Left ventricle myocardium inferior (tissue), 1 donor: ENCODE measurements around the gene CLSTN2. TPM values are rescaled to one million over a fixed set of nuclear protein-coding genes. Genes with fewer than 3 reads are reported as not detected.

Source experiments
- DNase-seq: peaks from one replicate; pipeline ENCODE4 v3.0.0-alpha.2; 2020
- H3K27ac ChIP-seq: fragments of 200-600 bp; replicated peaks from 2 replicates; pipeline ENCODE4 v1.8.0; 2021
- H3K27me3 ChIP-seq: fragments of 200-600 bp; 2 replicates; pipeline ENCODE4 v1.8.0; 2021; ENCODE audit warnings: low read depth
- H3K36me3 ChIP-seq: fragments of 200-600 bp; 2 replicates; pipeline ENCODE4 v1.8.0; 2021
- H3K4me1 ChIP-seq: fragments of 200-600 bp; 2 replicates; pipeline ENCODE4 v1.8.0; 2021
- H3K4me3 ChIP-seq: fragments of 200-600 bp; 2 replicates; pipeline ENCODE4 v1.8.0; 2021; ENCODE audit warnings: mild to moderate bottlenecking, moderate library complexity
- H3K9me3 ChIP-seq: fragments of 200-600 bp; replicated peaks from 2 replicates; pipeline ENCODE4 v1.8.0; 2021
- intact Hi-C: fragments of 100-400 bp; cut with micrococcal nuclease; formaldehyde crosslinking; loops from one replicate; pipeline ENCODE4 v1.11.0; 2022
- total RNA-seq: library from RNA; stranded (reverse); fragmentation: NEBNext Ultra II Directional; extraction: Animal tissue kit (Norgen Biotek cat#: 25700); gene quantifications from one replicate; pipeline ENCODE4 v1.2.1, GENCODE V29; 2021
- TF ChIP-seq, protein P1 (sequence below): fragments of 200-600 bp; IDR thresholded peaks from 2 replicates; pipeline ENCODE4 v1.8.0; 2021; ENCODE audit warnings: antibody characterized with exemption, mild to moderate bottlenecking, borderline replicate concordance
- donor health status: DM: no; HTN: yes; CAD: no; lungs with severe emphysema.

The CLSTN2 gene
- total RNA-seq, 1 donor from 2014 or later: 7.0 TPM

DNA sequence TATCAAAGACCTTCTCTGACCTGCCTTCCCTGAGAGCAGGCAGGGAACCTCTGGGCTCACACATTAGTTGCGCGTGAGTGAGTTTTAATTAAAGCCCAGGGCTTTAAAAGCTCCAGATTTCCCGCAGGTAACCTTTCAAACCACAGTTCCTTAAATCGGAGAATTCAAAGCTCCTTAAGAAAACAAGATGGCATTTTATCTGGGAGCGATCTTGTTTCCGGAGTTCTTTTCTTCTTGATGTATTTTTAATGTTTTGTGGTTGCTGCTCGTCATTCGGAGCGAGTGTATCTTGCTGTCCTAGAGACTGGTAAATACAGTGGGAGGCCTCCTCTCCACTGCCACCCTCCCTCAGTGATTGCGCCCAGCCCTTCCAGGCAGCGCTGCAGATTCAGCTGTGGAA is 284.3 kb downstream of the CLSTN2 start:
- TF ChIP-seq, protein P1, sequence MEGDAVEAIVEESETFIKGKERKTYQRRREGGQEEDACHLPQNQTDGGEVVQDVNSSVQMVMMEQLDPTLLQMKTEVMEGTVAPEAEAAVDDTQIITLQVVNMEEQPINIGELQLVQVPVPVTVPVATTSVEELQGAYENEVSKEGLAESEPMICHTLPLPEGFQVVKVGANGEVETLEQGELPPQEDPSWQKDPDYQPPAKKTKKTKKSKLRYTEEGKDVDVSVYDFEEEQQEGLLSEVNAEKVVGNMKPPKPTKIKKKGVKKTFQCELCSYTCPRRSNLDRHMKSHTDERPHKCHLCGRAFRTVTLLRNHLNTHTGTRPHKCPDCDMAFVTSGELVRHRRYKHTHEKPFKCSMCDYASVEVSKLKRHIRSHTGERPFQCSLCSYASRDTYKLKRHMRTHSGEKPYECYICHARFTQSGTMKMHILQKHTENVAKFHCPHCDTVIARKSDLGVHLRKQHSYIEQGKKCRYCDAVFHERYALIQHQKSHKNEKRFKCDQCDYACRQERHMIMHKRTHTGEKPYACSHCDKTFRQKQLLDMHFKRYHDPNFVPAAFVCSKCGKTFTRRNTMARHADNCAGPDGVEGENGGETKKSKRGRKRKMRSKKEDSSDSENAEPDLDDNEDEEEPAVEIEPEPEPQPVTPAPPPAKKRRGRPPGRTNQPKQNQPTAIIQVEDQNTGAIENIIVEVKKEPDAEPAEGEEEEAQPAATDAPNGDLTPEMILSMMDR: no peak
- H3K27me3 ChIP-seq: no peaks in the 10 kb centered on the region
- H3K9me3 ChIP-seq: no peaks in the 10 kb centered on the region
- intact Hi-C loops: no loop called here
- no peak for DNase-seq
- no peak overlapping the region for H3K4me3 ChIP-seq
- H3K36me3 ChIP-seq: no peaks in the 10 kb centered on the region
- peaks cover 7% of the 10 kb centered on the region for H3K4me1 ChIP-seq
- H3K27ac ChIP-seq: no peak overlapping the region

GRCh38 chr3:140219923-140220452 is 285.0 kb downstream of the CLSTN2 start:
- Histone ChIP-seq H3K4me3 (no peak overlapping the region), H3K4me1 (peaks cover 7% of the 10 kb centered on the region), H3K9me3 (no peaks in the 10 kb centered on the region), H3K27me3 (no peaks in the 10 kb centered on the region), H3K36me3 (no peaks in the 10 kb centered on the region), H3K27ac (no peak overlapping the region)
- no peak for DNase-seq
- intact Hi-C loops: no loop called here
- TF ChIP-seq, protein P1: no peak

DNA sequence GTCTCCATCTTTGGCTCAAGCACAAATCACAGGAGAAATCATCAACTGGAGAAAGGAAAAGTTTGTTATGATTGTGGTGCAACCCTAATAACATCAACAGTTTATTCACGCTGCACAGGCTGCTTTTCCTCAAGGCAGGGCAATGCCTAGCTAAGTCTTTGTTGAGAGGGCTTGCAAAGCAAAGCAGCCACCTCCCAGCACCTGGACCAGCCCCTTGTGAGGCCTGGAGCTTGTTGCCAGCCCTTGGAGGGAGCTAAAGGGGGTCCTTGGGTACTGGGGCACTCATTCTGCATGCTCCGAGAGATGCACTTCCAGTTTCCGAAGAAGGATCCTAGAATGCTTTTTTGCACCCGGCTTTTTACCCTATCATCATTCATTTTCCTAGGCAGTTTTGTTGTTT is 288.2 kb downstream of the CLSTN2 start:
- TF ChIP-seq, protein P1: no peak
- intact Hi-C loops: no loop called here
- H3K4me3 ChIP-seq: no peak overlapping the region
- H3K27ac ChIP-seq: no peak overlapping the region
- no peak for DNase-seq
- no peaks in the 10 kb centered on the region for H3K36me3 ChIP-seq
- H3K27me3 ChIP-seq: no peaks in the 10 kb centered on the region
- H3K4me1 ChIP-seq: peaks cover 7% of the 10 kb centered on the region
- peaks cover 7% of the 10 kb centered on the region for H3K9me3 ChIP-seq

DNA sequence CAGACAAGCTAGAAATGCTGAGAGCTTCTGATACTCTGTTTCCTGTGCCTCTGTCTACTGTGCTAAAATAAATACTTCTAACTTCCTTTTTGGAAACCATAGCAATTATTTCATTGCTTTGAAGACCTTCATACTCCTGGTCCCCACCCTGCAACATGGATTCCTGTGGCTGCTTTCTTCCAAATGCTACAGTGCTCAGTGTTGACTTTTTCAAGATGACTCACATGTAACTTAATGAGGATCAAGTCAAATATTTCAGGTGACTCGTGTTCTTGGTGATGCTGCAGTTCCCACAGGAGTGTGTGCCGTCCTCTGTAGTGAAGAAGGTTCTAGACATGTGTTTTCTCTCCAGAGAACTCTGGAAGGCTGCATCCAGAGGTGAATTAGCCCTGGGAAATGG is 288.6 kb downstream of the CLSTN2 start:
- intact Hi-C loops: no loop called here
- TF ChIP-seq, protein P1: no peak
- Histone ChIP-seq H3K36me3 (no peaks in the 10 kb centered on the region), H3K27ac (no peak overlapping the region), H3K27me3 (no peaks in the 10 kb centered on the region), H3K9me3 (peaks cover 12% of the 10 kb centered on the region), H3K4me3 (no peak overlapping the region), H3K4me1 (peaks cover 7% of the 10 kb centered on the region)
- no peak for DNase-seq

DNA sequence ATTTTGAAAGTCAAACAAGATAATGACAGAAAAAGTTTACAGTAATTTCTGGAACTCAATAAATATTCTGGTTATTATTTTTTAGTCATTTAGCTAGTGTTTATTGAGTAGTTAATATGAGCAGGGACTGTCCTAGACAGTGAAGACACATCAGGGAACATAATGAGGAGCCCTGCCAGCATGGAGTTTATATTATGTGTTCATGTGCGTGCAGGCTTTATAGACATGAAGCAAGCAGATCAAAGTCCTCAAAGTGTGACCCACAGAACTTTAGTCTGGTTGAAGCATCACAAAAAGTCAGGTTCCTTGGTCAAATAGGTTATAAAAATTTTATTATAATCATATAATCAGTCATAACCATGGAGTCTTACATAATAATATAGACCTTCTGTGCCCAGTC is 289.3 kb downstream of the CLSTN2 start:
- H3K27ac ChIP-seq: no peak overlapping the region
- no peak overlapping the region for H3K4me3 ChIP-seq
- TF ChIP-seq, protein P1: no peak
- peaks cover 3% of the 10 kb centered on the region for H3K4me1 ChIP-seq
- no peaks in the 10 kb centered on the region for H3K36me3 ChIP-seq
- H3K9me3 ChIP-seq: peaks cover 12% of the 10 kb centered on the region
- DNase-seq: no peak
- intact Hi-C loops: no loop called here
- no peaks in the 10 kb centered on the region for H3K27me3 ChIP-seq

DNA sequence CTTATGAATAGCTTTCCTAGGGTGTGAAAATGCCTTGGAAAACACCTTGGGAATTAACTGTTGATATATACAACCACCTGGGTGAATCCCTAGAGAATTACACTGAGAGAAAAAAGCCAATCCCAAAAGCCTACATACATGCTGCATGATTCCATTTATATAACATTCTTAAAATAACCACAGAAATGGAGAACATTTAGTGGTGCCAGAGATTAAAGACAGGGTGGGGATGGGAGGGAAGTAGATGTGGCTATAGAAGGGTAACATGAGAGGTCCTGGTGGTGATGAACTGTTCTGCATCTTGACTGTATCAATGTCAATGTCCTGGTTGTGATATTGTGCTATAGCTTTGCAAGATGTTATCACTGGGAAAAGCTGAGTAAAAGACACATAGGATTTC is 291.0 kb downstream of the CLSTN2 start:
- TF ChIP-seq, protein P1: no peak
- no peaks in the 10 kb centered on the region for H3K27me3 ChIP-seq
- intact Hi-C loops: no loop called here

More for the DNA sequence above, 291.0 kb downstream of the CLSTN2 start:
- Histone ChIP-seq H3K27ac (no peak overlapping the region), H3K4me3 (no peak overlapping the region), H3K36me3 (no peaks in the 10 kb centered on the region), H3K9me3 (peaks cover 12% of the 10 kb centered on the region), H3K4me1 (no peaks in the 10 kb centered on the region)
- no peak for DNase-seq
